Measurements from ENCODE around the gene CHRND. TPM values are rescaled to one million over a fixed set of nuclear protein-coding genes. Genes with fewer than 3 reads are reported as not detected.

The CHRND gene
- total and polyA plus RNA-seq, 2 experiments from 2014 or later, result 0.10 to 0.11 TPM

DNA sequence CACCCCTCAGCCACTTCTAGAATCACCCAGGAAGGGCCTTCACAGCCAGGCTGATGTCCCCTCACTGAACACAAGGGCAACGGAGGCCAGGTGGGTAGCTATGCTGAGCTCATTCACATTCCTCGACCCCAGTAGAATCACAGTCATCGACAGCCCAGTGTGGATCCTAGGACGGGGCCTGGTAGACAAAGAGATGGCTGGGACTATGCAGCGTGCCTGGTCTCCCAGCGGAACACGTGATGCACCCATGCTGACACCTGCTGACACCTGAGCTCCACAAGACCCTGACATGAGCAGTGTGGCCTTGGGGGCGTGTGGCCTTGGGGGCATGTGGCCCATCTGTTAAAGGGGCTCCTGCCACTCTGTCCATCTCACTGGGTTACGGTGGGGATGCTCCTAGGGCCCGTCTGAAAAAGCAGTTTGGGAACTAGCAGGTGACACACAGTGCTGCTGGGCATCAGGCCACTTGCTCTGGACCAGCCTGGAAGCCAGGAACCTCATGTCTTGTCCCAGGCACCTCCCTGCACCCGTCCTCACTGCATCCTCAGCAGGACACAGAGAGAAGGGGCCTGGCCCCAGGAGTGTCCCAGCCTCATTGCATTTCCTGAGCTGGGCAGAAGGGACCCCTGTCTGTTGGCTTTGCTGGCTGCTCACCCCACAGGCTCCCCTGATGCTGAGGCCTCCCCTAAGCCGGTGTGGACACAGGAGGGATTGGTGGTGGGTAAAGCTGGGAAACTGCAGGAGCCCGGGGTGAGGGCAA, 48.0 kb upstream of the CHRND start (continued):
- TF ChIP-seq, protein P1, sequence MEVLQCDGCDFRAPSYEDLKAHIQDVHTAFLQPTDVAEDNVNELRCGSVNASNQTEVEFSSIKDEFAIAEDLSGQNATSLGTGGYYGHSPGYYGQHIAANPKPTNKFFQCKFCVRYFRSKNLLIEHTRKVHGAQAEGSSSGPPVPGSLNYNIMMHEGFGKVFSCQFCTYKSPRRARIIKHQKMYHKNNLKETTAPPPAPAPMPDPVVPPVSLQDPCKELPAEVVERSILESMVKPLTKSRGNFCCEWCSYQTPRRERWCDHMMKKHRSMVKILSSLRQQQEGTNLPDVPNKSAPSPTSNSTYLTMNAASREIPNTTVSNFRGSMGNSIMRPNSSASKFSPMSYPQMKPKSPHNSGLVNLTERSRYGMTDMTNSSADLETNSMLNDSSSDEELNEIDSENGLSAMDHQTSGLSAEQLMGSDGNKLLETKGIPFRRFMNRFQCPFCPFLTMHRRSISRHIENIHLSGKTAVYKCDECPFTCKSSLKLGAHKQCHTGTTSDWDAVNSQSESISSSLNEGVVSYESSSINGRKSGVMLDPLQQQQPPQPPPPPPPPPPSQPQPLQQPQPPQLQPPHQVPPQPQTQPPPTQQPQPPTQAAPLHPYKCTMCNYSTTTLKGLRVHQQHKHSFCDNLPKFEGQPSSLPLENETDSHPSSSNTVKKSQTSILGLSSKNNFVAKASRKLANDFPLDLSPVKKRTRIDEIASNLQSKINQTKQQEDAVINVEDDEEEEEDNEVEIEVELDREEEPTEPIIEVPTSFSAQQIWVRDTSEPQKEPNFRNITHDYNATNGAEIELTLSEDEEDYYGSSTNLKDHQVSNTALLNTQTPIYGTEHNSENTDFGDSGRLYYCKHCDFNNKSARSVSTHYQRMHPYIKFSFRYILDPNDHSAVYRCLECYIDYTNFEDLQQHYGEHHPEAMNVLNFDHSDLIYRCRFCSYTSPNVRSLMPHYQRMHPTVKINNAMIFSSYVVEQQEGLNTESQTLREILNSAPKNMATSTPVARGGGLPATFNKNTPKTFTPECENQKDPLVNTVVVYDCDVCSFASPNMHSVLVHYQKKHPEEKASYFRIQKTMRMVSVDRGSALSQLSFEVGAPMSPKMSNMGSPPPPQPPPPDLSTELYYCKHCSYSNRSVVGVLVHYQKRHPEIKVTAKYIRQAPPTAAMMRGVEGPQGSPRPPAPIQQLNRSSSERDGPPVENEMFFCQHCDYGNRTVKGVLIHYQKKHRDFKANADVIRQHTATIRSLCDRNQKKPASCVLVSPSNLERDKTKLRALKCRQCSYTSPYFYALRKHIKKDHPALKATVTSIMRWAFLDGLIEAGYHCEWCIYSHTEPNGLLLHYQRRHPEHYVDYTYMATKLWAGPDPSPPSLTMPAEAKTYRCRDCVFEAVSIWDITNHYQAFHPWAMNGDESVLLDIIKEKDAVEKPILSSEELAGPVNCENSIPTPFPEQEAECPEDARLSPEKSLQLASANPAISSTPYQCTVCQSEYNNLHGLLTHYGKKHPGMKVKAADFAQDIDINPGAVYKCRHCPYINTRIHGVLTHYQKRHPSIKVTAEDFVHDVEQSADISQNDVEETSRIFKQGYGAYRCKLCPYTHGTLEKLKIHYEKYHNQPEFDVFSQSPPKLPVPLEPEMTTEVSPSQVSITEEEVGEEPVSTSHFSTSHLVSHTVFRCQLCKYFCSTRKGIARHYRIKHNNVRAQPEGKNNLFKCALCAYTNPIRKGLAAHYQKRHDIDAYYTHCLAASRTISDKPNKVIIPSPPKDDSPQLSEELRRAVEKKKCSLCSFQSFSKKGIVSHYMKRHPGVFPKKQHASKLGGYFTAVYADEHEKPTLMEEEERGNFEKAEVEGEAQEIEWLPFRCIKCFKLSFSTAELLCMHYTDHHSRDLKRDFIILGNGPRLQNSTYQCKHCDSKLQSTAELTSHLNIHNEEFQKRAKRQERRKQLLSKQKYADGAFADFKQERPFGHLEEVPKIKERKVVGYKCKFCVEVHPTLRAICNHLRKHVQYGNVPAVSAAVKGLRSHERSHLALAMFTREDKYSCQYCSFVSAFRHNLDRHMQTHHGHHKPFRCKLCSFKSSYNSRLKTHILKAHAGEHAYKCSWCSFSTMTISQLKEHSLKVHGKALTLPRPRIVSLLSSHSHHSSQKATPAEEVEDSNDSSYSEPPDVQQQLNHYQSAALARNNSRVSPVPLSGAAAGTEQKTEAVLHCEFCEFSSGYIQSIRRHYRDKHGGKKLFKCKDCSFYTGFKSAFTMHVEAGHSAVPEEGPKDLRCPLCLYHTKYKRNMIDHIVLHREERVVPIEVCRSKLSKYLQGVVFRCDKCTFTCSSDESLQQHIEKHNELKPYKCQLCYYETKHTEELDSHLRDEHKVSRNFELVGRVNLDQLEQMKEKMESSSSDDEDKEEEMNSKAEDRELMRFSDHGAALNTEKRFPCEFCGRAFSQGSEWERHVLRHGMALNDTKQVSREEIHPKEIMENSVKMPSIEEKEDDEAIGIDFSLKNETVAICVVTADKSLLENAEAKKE (CRISPR knock-in tag; IDR thresholded peaks at IDR 0.05), result no peak
- TF ChIP-seq ZNF114 (CRISPR knock-in tag; IDR thresholded peaks at IDR 0.05) (no peak), ZNF331 (CRISPR knock-in tag; IDR thresholded peaks at IDR 0.05; ENCODE audit: low read depth) (no peak), STAT1 (IDR thresholded peaks at IDR 0.05; ENCODE audit: unreplicated experiment) (no peak), JUNB (IDR thresholded peaks at IDR 0.05; ENCODE audit: unreplicated experiment) (no peak), EZH2phosphoT487 (IDR thresholded peaks at IDR 0.05; ENCODE audit: unreplicated experiment) (no peak), CREB1 (CRISPR knock-in tag; IDR thresholded peaks at IDR 0.05; ENCODE audit: low read depth) (no peak), POLR2AphosphoS5 (IDR thresholded peaks at IDR 0.05; ENCODE audit: low read depth) (no peak), NANOG (IDR thresholded peaks at IDR 0.05; ENCODE audit: borderline replicate concordance) (no peak)
- TF ChIP-seq, protein P2, sequence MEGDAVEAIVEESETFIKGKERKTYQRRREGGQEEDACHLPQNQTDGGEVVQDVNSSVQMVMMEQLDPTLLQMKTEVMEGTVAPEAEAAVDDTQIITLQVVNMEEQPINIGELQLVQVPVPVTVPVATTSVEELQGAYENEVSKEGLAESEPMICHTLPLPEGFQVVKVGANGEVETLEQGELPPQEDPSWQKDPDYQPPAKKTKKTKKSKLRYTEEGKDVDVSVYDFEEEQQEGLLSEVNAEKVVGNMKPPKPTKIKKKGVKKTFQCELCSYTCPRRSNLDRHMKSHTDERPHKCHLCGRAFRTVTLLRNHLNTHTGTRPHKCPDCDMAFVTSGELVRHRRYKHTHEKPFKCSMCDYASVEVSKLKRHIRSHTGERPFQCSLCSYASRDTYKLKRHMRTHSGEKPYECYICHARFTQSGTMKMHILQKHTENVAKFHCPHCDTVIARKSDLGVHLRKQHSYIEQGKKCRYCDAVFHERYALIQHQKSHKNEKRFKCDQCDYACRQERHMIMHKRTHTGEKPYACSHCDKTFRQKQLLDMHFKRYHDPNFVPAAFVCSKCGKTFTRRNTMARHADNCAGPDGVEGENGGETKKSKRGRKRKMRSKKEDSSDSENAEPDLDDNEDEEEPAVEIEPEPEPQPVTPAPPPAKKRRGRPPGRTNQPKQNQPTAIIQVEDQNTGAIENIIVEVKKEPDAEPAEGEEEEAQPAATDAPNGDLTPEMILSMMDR (conservative IDR thresholded peaks at IDR 0.05; ENCODE audit: low read depth in 2 of 2), result no peak
- TF ChIP-seq, protein P3, sequence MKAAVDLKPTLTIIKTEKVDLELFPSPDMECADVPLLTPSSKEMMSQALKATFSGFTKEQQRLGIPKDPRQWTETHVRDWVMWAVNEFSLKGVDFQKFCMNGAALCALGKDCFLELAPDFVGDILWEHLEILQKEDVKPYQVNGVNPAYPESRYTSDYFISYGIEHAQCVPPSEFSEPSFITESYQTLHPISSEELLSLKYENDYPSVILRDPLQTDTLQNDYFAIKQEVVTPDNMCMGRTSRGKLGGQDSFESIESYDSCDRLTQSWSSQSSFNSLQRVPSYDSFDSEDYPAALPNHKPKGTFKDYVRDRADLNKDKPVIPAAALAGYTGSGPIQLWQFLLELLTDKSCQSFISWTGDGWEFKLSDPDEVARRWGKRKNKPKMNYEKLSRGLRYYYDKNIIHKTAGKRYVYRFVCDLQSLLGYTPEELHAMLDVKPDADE (IDR thresholded peaks at IDR 0.05), result no peak

All from GM23338 (cell line).